Measurements from ENCODE around the gene TNIP2. TPM values are rescaled to one million over a fixed set of nuclear protein-coding genes. Genes with fewer than 3 reads are reported as not detected.

Gene TNIP2
- total RNA-seq, 4 donors from 2014 or later = 56.1 to 85.5 (median 75.4) TPM

GRCh38 chr4:2787230-2788100 is 31.3 kb upstream of the TNIP2 start:
- TF ChIP-seq POLR2AphosphoS5 (IDR thresholded peaks at IDR 0.05) (no peak), EP300 (IDR thresholded peaks at IDR 0.05) (no peak), CTCF (IDR thresholded peaks at IDR 0.05) (no peak), POLR2A (IDR thresholded peaks at IDR 0.05; ENCODE audit: low read depth) (no peak)
- Histone ChIP-seq H3K27ac (replicated peaks in 1 of 4) (peak overlapping the region; percentile 10 to 54 (median 44)), H3K27me3 (no peaks in the 10 kb centered on the region), H3K4me3 (no peak overlapping the region), H3K4me1 (peaks cover 28 to 40% (median 35%) of the 10 kb centered on the region in 4 donors), H3K36me3 (no peaks in the 10 kb centered on the region), H3K9me3 (peaks cover 0 to 2% (median 0%) of the 10 kb centered on the region in 4 donors)
- intact Hi-C loops (cut with DNase I) = no loop called here
- WGBS = 77% methylated on average over 5 of the region's 18 CpGs
- no peak for DNase-seq (ENCODE audit: extremely low spot score)

- Histone ChIP-seq H3K4me1 (peaks cover 22 to 33% (median 28%) of the 10 kb centered on the region in 4 donors), H3K27ac (replicated peaks in 1 of 4) (peak overlapping the region in 1 of 4 donors; percentile 10), H3K36me3 (no peaks in the 10 kb centered on the region), H3K4me3 (no peak overlapping the region), H3K9me3 (peaks cover 0 to 2% (median 0%) of the 10 kb centered on the region in 4 donors), H3K27me3 (no peaks in the 10 kb centered on the region)
- no peak for DNase-seq (ENCODE audit: extremely low spot score)
- no peak for TF ChIP-seq POLR2AphosphoS5 (IDR thresholded peaks at IDR 0.05)
- 96% methylated on average over 3 of the region's 9 CpGs for WGBS
- intact Hi-C loops (cut with DNase I) = no loop called here
Measured at GRCh38 chr4:2786794-2787229, 30.7 kb upstream of the TNIP2 start.

GRCh38 chr4:2786152-2786671 is 30.1 kb upstream of the TNIP2 start:
- Histone ChIP-seq H3K4me3 (no peak overlapping the region), H3K9me3 (peaks cover 0 to 2% (median 0%) of the 10 kb centered on the region in 4 donors), H3K27me3 (no peaks in the 10 kb centered on the region), H3K36me3 (no peaks in the 10 kb centered on the region), H3K4me1 (peaks cover 16 to 27% (median 25%) of the 10 kb centered on the region in 4 donors), H3K27ac (replicated peaks in 1 of 4) (peak overlapping the region in 1 of 4 donors; percentile 10)
- no peak for DNase-seq (ENCODE audit: extremely low spot score)
- TF ChIP-seq POLR2A (IDR thresholded peaks at IDR 0.05; ENCODE audit: low read depth) (no peak), CTCF (IDR thresholded peaks at IDR 0.05) (no peak)
- intact Hi-C loops (cut with DNase I) = no loop called here
- 84% methylated on average over 7 of the region's 7 CpGs for WGBS

GRCh38 chr4:2785613-2786012 is 29.5 kb upstream of the TNIP2 start:
- TF ChIP-seq POLR2AphosphoS5 (IDR thresholded peaks at IDR 0.05) (no peak), EP300 (IDR thresholded peaks at IDR 0.05) (no peak), POLR2A (IDR thresholded peaks at IDR 0.05; ENCODE audit: low read depth) (no peak), CTCF (IDR thresholded peaks at IDR 0.05) (no peak)
- H3K27me3 ChIP-seq = no peaks in the 10 kb centered on the region
- H3K9me3 ChIP-seq = peaks cover 0 to 2% (median 0%) of the 10 kb centered on the region in 4 donors
- H3K36me3 ChIP-seq = no peaks in the 10 kb centered on the region
- intact Hi-C loops (cut with DNase I) = no loop called here
- DNase-seq (ENCODE audit: extremely low spot score) = no peak
- WGBS = 66% methylated on average over 4 of the region's 4 CpGs
- no peak overlapping the region for H3K27ac ChIP-seq (replicated peaks in 1 of 4)
- no peak overlapping the region for H3K4me3 ChIP-seq
- H3K4me1 ChIP-seq = peaks cover 15 to 26% (median 25%) of the 10 kb centered on the region in 4 donors

GRCh38 chr4:2783790-2784189 is 27.7 kb upstream of the TNIP2 start:
- H3K27me3 ChIP-seq = no peaks in the 10 kb centered on the region
- intact Hi-C loops (cut with DNase I) = no loop called here
- no peak overlapping the region for H3K4me3 ChIP-seq
- TF ChIP-seq POLR2A (IDR thresholded peaks at IDR 0.05; ENCODE audit: low read depth) (no peak), POLR2AphosphoS5 (IDR thresholded peaks at IDR 0.05) (no peak), EP300 (IDR thresholded peaks at IDR 0.05) (no peak), CTCF (IDR thresholded peaks at IDR 0.05) (no peak)
- no peak for DNase-seq (ENCODE audit: extremely low spot score)
- H3K9me3 ChIP-seq = peaks cover 0 to 2% (median 0%) of the 10 kb centered on the region in 4 donors
- no peak overlapping the region for H3K27ac ChIP-seq (replicated peaks in 1 of 4)
- H3K4me1 ChIP-seq = peaks cover 14 to 25% (median 22%) of the 10 kb centered on the region in 4 donors
- WGBS = 82% methylated on average over 4 of the region's 4 CpGs
- no peaks in the 10 kb centered on the region for H3K36me3 ChIP-seq

Measured in esophagus muscularis mucosa (tissue), 4 donors.